H1 (cell line): ENCODE measurements around the gene L3MBTL1. TPM values are rescaled to one million over a fixed set of nuclear protein-coding genes. Genes with fewer than 3 reads are reported as not detected.

Source experiments
- CTCF ChIA-PET: fragments of 300-600 bp; sonication (Branson Sonifier 250); formaldehyde crosslinking; loops from one replicate; lab custom pipeline; 2021; ENCODE audit not compliant: partially characterized antibody; lab: Charles Lee
- POLR2A ChIA-PET: fragments of 300-600 bp; sonication (Branson Sonifier 250); formaldehyde crosslinking; loops from one replicate; lab custom pipeline; 2021; ENCODE audit warnings: inconsistent platforms; ENCODE audit not compliant: partially characterized antibody; lab: Charles Lee
- DNase-seq, 2 experiments: peaks; one replicate each; pipeline versions ENCODE4 v3.0.0 to v3.0.0-alpha.2; 2010 to 2022; ENCODE audit warnings: low spot score in 2 of 2, low read depth in 1 of 2, mixed read lengths in 1 of 2
- FAIRE-seq: peaks from 2 replicates; lab custom pipeline; 2011; peaks lifted over from hg19 to GRCh38; lab: Jason Lieb, UNC
- H2AFZ ChIP-seq: 2 replicates; pipeline ENCODE4 v1.8.1; 2012; ENCODE audit warnings: low read length, inconsistent platforms
- H2AK5ac ChIP-seq: 2 replicates; pipeline ENCODE4 v1.6.1; 2013; ENCODE audit warnings: low read depth, low read length
- H2BK120ac ChIP-seq: replicated peaks from 2 replicates; pipeline ENCODE3; 2013; ENCODE audit warnings: low read depth, low read length, inconsistent platforms
- H2BK12ac ChIP-seq: 2 replicates; pipeline ENCODE4 v1.6.1; 2013; ENCODE audit warnings: low read depth, low read length
- H2BK15ac ChIP-seq: 2 replicates; pipeline ENCODE4 v1.6.1; 2013; ENCODE audit warnings: low read length
- H2BK20ac ChIP-seq: 2 replicates; pipeline ENCODE4 v1.6.1; 2013; ENCODE audit warnings: low read length
- H2BK5ac ChIP-seq: 2 replicates; pipeline ENCODE4 v1.6.1; 2013; ENCODE audit warnings: low read depth, low read length
- H3K14ac ChIP-seq: 2 replicates; pipeline ENCODE4 v1.6.1; 2013; ENCODE audit warnings: inconsistent platforms; ENCODE audit not compliant: insufficient read length
- H3K18ac ChIP-seq: 2 replicates; pipeline ENCODE4 v1.6.1; 2013; ENCODE audit warnings: low read length; ENCODE audit errors: extremely low read depth
- H3K23ac ChIP-seq: 2 replicates; pipeline ENCODE4 v1.6.1; 2013; ENCODE audit warnings: inconsistent platforms; ENCODE audit not compliant: insufficient read length
- H3K23me2 ChIP-seq: 2 replicates; pipeline ENCODE4 v1.6.1; 2013; ENCODE audit warnings: low read depth, low read length
- H3K27ac ChIP-seq: 2 replicates; pipeline ENCODE4 v1.6.1; 2011; ENCODE audit warnings: low read depth, low read length, inconsistent platforms
- H3K27me3 ChIP-seq, 4 experiments: replicated peaks in 1 of 4; 1 replicate in 1 of 4; 2 replicates in 3 of 4; pipeline versions ENCODE4 v1.6.1 to v1.8.1; 2011 to 2013; ENCODE audit warnings: low read length in 3 of 4, mild to moderate bottlenecking in 3 of 4, inconsistent platforms in 2 of 4, mixed read lengths in 2 of 4, moderate library complexity in 1 of 4; ENCODE audit not compliant: control insufficient read depth in 3 of 4, insufficient read depth in 3 of 4; ENCODE audit errors: extremely low read depth in 1 of 4
- H3K36me3 ChIP-seq, 4 experiments: 2 replicates each; pipeline versions ENCODE4 v1.6.1 to v1.8.1; 2011 to 2013; ENCODE audit warnings: mild to moderate bottlenecking in 4 of 4, low read length in 3 of 4, moderate library complexity in 2 of 4, control low read depth in 1 of 4, inconsistent platforms in 1 of 4; ENCODE audit not compliant: insufficient read depth in 4 of 4, control insufficient read depth in 2 of 4
- H3K4ac ChIP-seq: replicated peaks from 2 replicates; pipeline ENCODE3; 2013; ENCODE audit warnings: low read length, low read depth, mixed read lengths, inconsistent platforms; ENCODE audit not compliant: insufficient read length
- H3K4me1 ChIP-seq, 4 experiments: replicated peaks in 1 of 4; 1 replicate in 1 of 4; 2 replicates in 3 of 4; pipeline versions ENCODE4 v1.6.1 to v1.8.1; 2011 to 2013; ENCODE audit warnings: low read length in 3 of 4, inconsistent platforms in 2 of 4, mixed read lengths in 1 of 4; ENCODE audit not compliant: insufficient read depth in 4 of 4, control insufficient read depth in 3 of 4
- H3K4me2 ChIP-seq, 2 experiments: 2 replicates each; pipeline versions ENCODE4 v1.6.1 to v1.8.1; 2011 to 2013; ENCODE audit warnings: low read depth in 2 of 2, low read length in 2 of 2, control low read depth in 1 of 2, inconsistent platforms in 1 of 2, mild to moderate bottlenecking in 1 of 2; ENCODE audit not compliant: insufficient read depth in 1 of 2
- H3K4me3 ChIP-seq, 4 experiments: fragments of 200-600, 300-600 bp in 1 of 4; sonication (generic), shearing (Covaris generic), sonication (Bioruptor Twin) in 1 of 4; 2 replicates each; pipeline versions ENCODE4 v1.5.1 to v1.8.1; 2011 to 2016; ENCODE audit warnings: low read length in 4 of 4, low read depth in 3 of 4, control low read depth in 2 of 4, inconsistent platforms in 2 of 4, mild to moderate bottlenecking in 2 of 4, mixed read lengths in 1 of 4, moderate library complexity in 1 of 4; ENCODE audit not compliant: insufficient read depth in 2 of 4; ENCODE audit errors: extremely low read depth in 1 of 4
- H3K56ac ChIP-seq: replicated peaks from 2 replicates; pipeline ENCODE3; 2013; ENCODE audit warnings: low read depth, mild to moderate bottlenecking, mixed read lengths, low read length, inconsistent platforms; ENCODE audit not compliant: insufficient read length
- H3K79me1 ChIP-seq: 2 replicates; pipeline ENCODE4 v1.6.1; 2013; ENCODE audit warnings: low read depth, low read length, control low read depth
- H3K79me2 ChIP-seq, 2 experiments: 2 replicates each; pipeline versions ENCODE4 v1.6.1 to v1.8.1; 2012 to 2013; ENCODE audit warnings: low read length in 2 of 2, mild to moderate bottlenecking in 2 of 2, inconsistent platforms in 1 of 2; ENCODE audit not compliant: insufficient read depth in 2 of 2, control insufficient read depth in 1 of 2
- H3K9ac ChIP-seq, 4 experiments: replicated peaks in 1 of 4; 1 replicate in 1 of 4; 2 replicates in 3 of 4; pipeline versions ENCODE4 v1.6.1 to v1.8.1; 2011 to 2013; ENCODE audit warnings: low read depth in 3 of 4, low read length in 3 of 4, control low read depth in 2 of 4, mild to moderate bottlenecking in 2 of 4, moderate library complexity in 2 of 4, inconsistent platforms in 1 of 4; ENCODE audit errors: extremely low read depth in 1 of 4
- H3K9me3 ChIP-seq, 2 experiments: 2 replicates each; pipeline versions ENCODE4 v1.6.1 to v1.8.1; 2012 to 2013; ENCODE audit warnings: mild to moderate bottlenecking in 2 of 2, moderate library complexity in 2 of 2, control low read depth in 1 of 2, inconsistent platforms in 1 of 2, low read depth in 1 of 2, low read length in 1 of 2, mixed read lengths in 1 of 2; ENCODE audit not compliant: insufficient read depth in 2 of 2
- H4K20me1 ChIP-seq, 2 experiments: replicated peaks in 1 of 2; 2 replicates each; pipeline versions ENCODE3 to v1.8.1; 2011 to 2013; ENCODE audit warnings: inconsistent platforms in 2 of 2, low read length in 2 of 2, mild to moderate bottlenecking in 1 of 2; ENCODE audit not compliant: insufficient read depth in 2 of 2, control insufficient read depth in 1 of 2
- H4K5ac ChIP-seq: 2 replicates; pipeline ENCODE4 v1.6.1; 2013; ENCODE audit warnings: low read length, low read depth, mixed read lengths, inconsistent platforms; ENCODE audit not compliant: insufficient read length
- H4K8ac ChIP-seq: 2 replicates; pipeline ENCODE4 v1.8.0; 2013; ENCODE audit warnings: mild to moderate bottlenecking, moderate library complexity, low read length, inconsistent platforms; ENCODE audit not compliant: insufficient read depth; ENCODE audit errors: extremely low read depth
- H4K91ac ChIP-seq: replicated peaks from 2 replicates; pipeline ENCODE3; 2013; ENCODE audit warnings: low read length, mixed read lengths, inconsistent platforms; ENCODE audit not compliant: insufficient read length
- ASH2L ChIP-seq: fragments of 200-600, 300-600 bp; sonication (generic); IDR thresholded peaks from one replicate; pipeline ENCODE4 v1.7.1; 2017; ENCODE audit warnings: low read length
- CEBPB ChIP-seq: IDR thresholded peaks from 2 replicates; pipeline ENCODE4 v1.6.1; 2012; ENCODE audit warnings: low read depth, low read length
- FOSL1 ChIP-seq: IDR thresholded peaks from 2 replicates; pipeline ENCODE4 v1.6.1; 2011; ENCODE audit warnings: mild to moderate bottlenecking, low read depth, low read length, moderate library complexity; ENCODE audit not compliant: insufficient read depth
- JUND ChIP-seq: IDR thresholded peaks from 2 replicates; pipeline ENCODE4 v1.6.1; 2011; ENCODE audit warnings: mild to moderate bottlenecking, improper control_type of control experiment, low read length
- RXRA ChIP-seq: IDR thresholded peaks from 2 replicates; pipeline ENCODE4 v1.6.1; 2011; ENCODE audit warnings: low read depth, mild to moderate bottlenecking, low read length, moderate library complexity; ENCODE audit not compliant: insufficient read depth
- SP1 ChIP-seq: IDR thresholded peaks from 2 replicates; pipeline ENCODE4 v1.6.1; 2011; ENCODE audit warnings: low read depth, low read length
- SP2 ChIP-seq: IDR thresholded peaks from 2 replicates; pipeline ENCODE4 v1.6.1; 2012; ENCODE audit warnings: mild to moderate bottlenecking, low read length, inconsistent platforms
- SRF ChIP-seq: IDR thresholded peaks from 2 replicates; pipeline ENCODE4 v1.6.1; 2011; ENCODE audit warnings: mild to moderate bottlenecking, low read depth, low read length, moderate library complexity
- YY1 ChIP-seq: IDR thresholded peaks from 2 replicates; pipeline ENCODE4 v1.6.1; 2011; ENCODE audit warnings: low read depth, mild to moderate bottlenecking, low read length
- ZNF274 ChIP-seq: IDR thresholded peaks from 2 replicates; pipeline ENCODE4 v1.7.0; 2012; ENCODE audit warnings: low read length, borderline replicate concordance; ENCODE audit errors: extremely low read depth
- WGBS, 2 experiments: shearing (Covaris generic) in 1 of 2; methylation state at CpG; one replicate each; pipeline versions ENCODE4 v1.1.6 to v1.1.7; 2013 to 2015; ENCODE audit warnings: low lambda C conversion rate in 2 of 2, mixed read lengths in 2 of 2, inconsistent platforms in 1 of 2, low coverage in 1 of 2, missing lambda C conversion rate in 1 of 2; ENCODE audit not compliant: insufficient replicate concordance in 2 of 2, insufficient coverage in 1 of 2, insufficient read length in 1 of 2; ENCODE audit errors: extremely low coverage in 1 of 2, missing lambda C conversion rate in 1 of 2; 5-methylcytosine and 5-hydroxymethylcytosine counted together
- polyA plus RNA-seq, 7 experiments: library from polyadenylated mRNA; depleted of rRNA in 3 of 7; stranded (reverse) in 5 of 7; unstranded in 2 of 7; fragments of >200 nt in 5 of 7; fragments of 200-250 nt in 2 of 7; gene quantifications; 1 replicate in 5 of 7; 2 replicates in 1 of 7; 4 replicates in 1 of 7; pipeline versions ENCODE4 v1.2.1 to v1.2.3, GENCODE V29; 2011 to 2013; ENCODE audit warnings: missing spikeins in 2 of 7, mixed read lengths in 2 of 7
- total RNA-seq: library from RNA; stranded (reverse); fragmentation: NEBNext Ultra II Directional; extraction: Animal tissue kit (Norgen Biotek cat#: 25700); gene quantifications from 2 replicates; pipeline ENCODE4 v1.2.1, GENCODE V29; 2021
- TF ChIP-seq, protein P1 (sequence below): IDR thresholded peaks from 2 replicates; pipeline ENCODE4 v1.6.1; 2012; ENCODE audit warnings: low read length, inconsistent platforms
- TF ChIP-seq, protein P2 (sequence below): IDR thresholded peaks from 2 replicates; pipeline ENCODE4 v1.6.1; 2011; ENCODE audit warnings: low read length, improper control_type of control experiment

L3MBTL1 gene
- total and polyA plus RNA-seq, 2 of the 8 experiments (the other 6 are each of a cell fraction or from before 2014, with no cell fraction given) = 11.9 to 17.0 TPM

DNA sequence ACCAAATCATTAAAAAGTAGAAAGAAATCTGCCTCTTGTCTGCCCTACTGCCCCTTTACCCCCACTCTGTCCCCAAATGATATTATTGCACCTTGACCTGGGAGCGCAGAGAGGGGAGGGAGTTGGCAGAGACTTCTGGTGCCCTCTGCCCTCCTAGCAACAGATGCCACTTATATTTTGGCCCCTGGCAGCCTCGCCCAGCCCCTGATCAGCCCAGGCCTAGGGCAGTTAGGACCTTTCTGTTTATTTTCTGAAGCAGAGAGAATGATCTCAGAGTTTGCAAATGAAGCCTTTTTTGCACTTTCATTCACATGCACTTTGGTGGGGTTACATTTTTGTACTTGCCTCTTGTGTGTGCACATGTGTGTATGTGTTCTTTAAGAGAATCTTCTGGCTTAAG, 43.0 kb downstream of the L3MBTL1 start:
- Histone ChIP-seq H3K9ac (no peak overlapping the region), H4K8ac (no peak overlapping the region), H2AK5ac (no peak overlapping the region), H2BK12ac (no peak overlapping the region), H3K4me1 (no peaks in the 10 kb centered on the region), H3K18ac (no peak overlapping the region), H2BK20ac (no peak overlapping the region), H3K4me3 (no peak overlapping the region), H3K79me1 (no peaks in the 10 kb centered on the region), H3K27me3 (no peaks in the 10 kb centered on the region), H3K4me2 (no peak overlapping the region), H3K23ac (no peak overlapping the region), H4K5ac (no peak overlapping the region), H3K79me2 (no peaks in the 10 kb centered on the region), H4K91ac (no peak overlapping the region), H2BK15ac (no peak overlapping the region), H3K14ac (no peak overlapping the region), H2BK5ac (no peak overlapping the region), H3K27ac (no peak overlapping the region), H3K23me2 (peaks cover 2% of the 10 kb centered on the region; the same call in 1 of the 2 replicates), H3K56ac (no peak overlapping the region), H3K36me3 (peaks cover 0 to 5% (median 0%) of the 10 kb centered on the region in 4 experiments; a peak in 2 of 8 replicates), H4K20me1 (no peaks in the 10 kb centered on the region), H3K4ac (no peak overlapping the region), H2BK120ac (no peak overlapping the region), H2AFZ (no peak overlapping the region), H3K9me3 (peaks cover 0 to 7% of the 10 kb centered on the region in 2 experiments; a peak in 2 of 4 replicates)
- FAIRE-seq (no peak), DNase-seq (no peak)
- 88% methylated on average over 2 of the region's 2 CpGs; no CpG with 5 or more reads in 1 of the 2 experiments for WGBS, 2 experiments
- TF ChIP-seq SP2 (no peak), CEBPB (no peak), SP1 (no peak), FOSL1 (no peak), ZNF274 (no peak), SRF (no peak), YY1 (no peak), RXRA (no peak), ASH2L (no peak), JUND (no peak)
- TF ChIP-seq, protein P1, sequence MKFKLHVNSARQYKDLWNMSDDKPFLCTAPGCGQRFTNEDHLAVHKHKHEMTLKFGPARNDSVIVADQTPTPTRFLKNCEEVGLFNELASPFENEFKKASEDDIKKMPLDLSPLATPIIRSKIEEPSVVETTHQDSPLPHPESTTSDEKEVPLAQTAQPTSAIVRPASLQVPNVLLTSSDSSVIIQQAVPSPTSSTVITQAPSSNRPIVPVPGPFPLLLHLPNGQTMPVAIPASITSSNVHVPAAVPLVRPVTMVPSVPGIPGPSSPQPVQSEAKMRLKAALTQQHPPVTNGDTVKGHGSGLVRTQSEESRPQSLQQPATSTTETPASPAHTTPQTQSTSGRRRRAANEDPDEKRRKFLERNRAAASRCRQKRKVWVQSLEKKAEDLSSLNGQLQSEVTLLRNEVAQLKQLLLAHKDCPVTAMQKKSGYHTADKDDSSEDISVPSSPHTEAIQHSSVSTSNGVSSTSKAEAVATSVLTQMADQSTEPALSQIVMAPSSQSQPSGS = no peak
- TF ChIP-seq, protein P2, sequence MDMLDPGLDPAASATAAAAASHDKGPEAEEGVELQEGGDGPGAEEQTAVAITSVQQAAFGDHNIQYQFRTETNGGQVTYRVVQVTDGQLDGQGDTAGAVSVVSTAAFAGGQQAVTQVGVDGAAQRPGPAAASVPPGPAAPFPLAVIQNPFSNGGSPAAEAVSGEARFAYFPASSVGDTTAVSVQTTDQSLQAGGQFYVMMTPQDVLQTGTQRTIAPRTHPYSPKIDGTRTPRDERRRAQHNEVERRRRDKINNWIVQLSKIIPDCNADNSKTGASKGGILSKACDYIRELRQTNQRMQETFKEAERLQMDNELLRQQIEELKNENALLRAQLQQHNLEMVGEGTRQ = no peak
- ChIA-PET POLR2A (interaction anchor here (0.9 to 1.5 kb wide), 3 partner anchors 9 to 70 kb away, joined by 3 to 7 read pairs (median 4); no protein-coding TSS in a partner anchor), CTCF (interaction anchor here (4.5 kb wide), 1 partner anchor 12 kb away, joined by 46 read pairs; no protein-coding TSS in a partner anchor)
